D721Med (cell line): Measurements from ENCODE around the gene COL20A1.

Experiments used
- DNase-seq: peaks from one replicate; pipeline ENCODE4 v3.0.0; 2011; ENCODE audit warnings: low spot score; ENCODE audit not compliant: insufficient read length
- FAIRE-seq: peaks from 2 replicates; lab custom pipeline; 2011; peaks lifted over from hg19 to GRCh38; lab: Jason Lieb, UNC
- TF ChIP-seq, protein P1 (sequence below): IDR thresholded peaks from 2 replicates; pipeline ENCODE4 v1.5.1; 2012; ENCODE audit warnings: mild to moderate bottlenecking, control low read depth; ENCODE audit not compliant: insufficient read depth; ENCODE audit errors: missing control alignments

Gene COL20A1

DNA sequence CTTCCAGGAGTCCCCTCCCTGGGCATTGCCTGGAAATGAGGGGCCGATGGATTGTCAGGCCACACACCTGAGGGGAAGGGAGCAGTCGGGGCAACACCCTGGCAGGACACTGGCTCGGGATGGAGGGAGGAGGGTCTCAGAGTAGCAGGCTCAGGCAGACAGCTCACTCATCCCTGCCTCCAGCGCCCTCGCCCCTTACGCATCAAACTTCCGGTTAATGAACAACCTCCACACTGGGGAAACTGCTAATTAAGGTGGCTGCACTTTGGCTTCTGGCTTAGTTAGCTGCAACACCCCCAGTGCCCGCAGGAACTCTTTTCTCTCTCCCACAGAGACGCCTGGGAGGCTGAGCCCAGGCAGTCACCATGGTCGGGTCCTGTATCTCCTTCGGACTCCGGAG, 81.5 kb downstream of the COL20A1 start:
- DNase-seq (no peak), FAIRE-seq (no peak)
- TF ChIP-seq, protein P1, sequence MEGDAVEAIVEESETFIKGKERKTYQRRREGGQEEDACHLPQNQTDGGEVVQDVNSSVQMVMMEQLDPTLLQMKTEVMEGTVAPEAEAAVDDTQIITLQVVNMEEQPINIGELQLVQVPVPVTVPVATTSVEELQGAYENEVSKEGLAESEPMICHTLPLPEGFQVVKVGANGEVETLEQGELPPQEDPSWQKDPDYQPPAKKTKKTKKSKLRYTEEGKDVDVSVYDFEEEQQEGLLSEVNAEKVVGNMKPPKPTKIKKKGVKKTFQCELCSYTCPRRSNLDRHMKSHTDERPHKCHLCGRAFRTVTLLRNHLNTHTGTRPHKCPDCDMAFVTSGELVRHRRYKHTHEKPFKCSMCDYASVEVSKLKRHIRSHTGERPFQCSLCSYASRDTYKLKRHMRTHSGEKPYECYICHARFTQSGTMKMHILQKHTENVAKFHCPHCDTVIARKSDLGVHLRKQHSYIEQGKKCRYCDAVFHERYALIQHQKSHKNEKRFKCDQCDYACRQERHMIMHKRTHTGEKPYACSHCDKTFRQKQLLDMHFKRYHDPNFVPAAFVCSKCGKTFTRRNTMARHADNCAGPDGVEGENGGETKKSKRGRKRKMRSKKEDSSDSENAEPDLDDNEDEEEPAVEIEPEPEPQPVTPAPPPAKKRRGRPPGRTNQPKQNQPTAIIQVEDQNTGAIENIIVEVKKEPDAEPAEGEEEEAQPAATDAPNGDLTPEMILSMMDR = no peak

DNA sequence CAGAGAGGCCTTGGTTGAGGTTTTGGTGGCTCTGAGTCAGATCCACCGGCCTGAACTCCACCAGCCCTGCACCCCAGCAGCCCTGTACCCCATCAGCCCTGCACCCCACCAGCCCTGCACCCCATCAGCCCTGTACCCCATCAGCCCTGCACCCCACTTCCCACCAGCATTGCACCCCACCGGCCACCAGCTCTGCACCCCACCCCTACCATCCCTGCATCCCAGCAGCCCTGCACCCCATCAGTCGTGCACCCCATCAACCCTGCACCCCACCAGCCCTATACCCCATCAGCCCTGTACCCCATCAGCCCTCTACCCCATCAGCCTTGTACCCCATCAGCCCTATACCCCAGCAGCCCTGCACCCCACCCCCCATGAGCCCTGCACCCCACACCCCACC, 82.5 kb downstream of the COL20A1 start:
- no peak for DNase-seq
- TF ChIP-seq, protein P1 = no peak
- no peak for FAIRE-seq

GRCh38 chr20:63376283-63377250, 83.6 kb downstream of the COL20A1 start:
- no peak for FAIRE-seq

GRCh38 chr20:63377256-63377941, 84.4 kb downstream of the COL20A1 start:
- FAIRE-seq (no peak), DNase-seq (no peak)
- TF ChIP-seq, protein P1 = no peak

More at GRCh38 chr20:63376283-63377250, 83.6 kb downstream of the COL20A1 start:
- DNase-seq = no peak
- TF ChIP-seq, protein P1 = no peak

- TF ChIP-seq, protein P1 = no peak
- FAIRE-seq = no peak
- DNase-seq = no peak
Measured at GRCh38 chr20:63377951-63378381, 85.0 kb downstream of the COL20A1 start.

- FAIRE-seq (no peak), DNase-seq (no peak)
- TF ChIP-seq, protein P1 = no peak
Measured at GRCh38 chr20:63378626-63379025, 85.6 kb downstream of the COL20A1 start.
